Gastrocnemius medialis (tissue), 4 donors: Measurements from ENCODE around the gene PSKH1. TPM values are rescaled to one million over a fixed set of nuclear protein-coding genes. Genes with fewer than 3 reads are reported as not detected.

Experiments used
- ATAC-seq, 2 donors: fragments of 150-250 bp; one replicate each; pipeline ENCODE4 v1.9.1; 2016
- DNase-seq, 2 donors: peaks; one replicate each; pipeline ENCODE4 v3.0.0-alpha.2; 2019
- H3K27ac ChIP-seq, 4 donors: fragments of 200-600 bp; sonication (generic); 1 replicate in 1 of 4; 2 replicates in 3 of 4; pipeline ENCODE4 v1.5.1; 2016 to 2018; ENCODE audit warnings: mild to moderate bottlenecking in 2 of 4, moderate library complexity in 1 of 4
- H3K27me3 ChIP-seq, 3 donors: fragments of 200-600 bp; sonication (generic) in 2 of 3; 1 replicate in 1 of 3; 2 replicates in 2 of 3; pipeline versions ENCODE4 v1.5.1 to v1.6.0; 2016 to 2019; ENCODE audit warnings: mild to moderate bottlenecking in 1 of 3, moderate library complexity in 1 of 3
- H3K36me3 ChIP-seq, 2 donors: fragments of 200-600 bp; sonication (generic) in 1 of 2; one replicate each; pipeline ENCODE4 v1.5.1; 2017 to 2018
- H3K4me1 ChIP-seq, 2 donors: fragments of 200-600 bp; sonication (generic) in 1 of 2; one replicate each; pipeline ENCODE4 v1.5.1; 2016 to 2017; ENCODE audit warnings: mild to moderate bottlenecking in 2 of 2
- H3K4me3 ChIP-seq, 4 donors: fragments of 200-600 bp; sonication (generic) in 3 of 4; 1 replicate in 1 of 4; 2 replicates in 3 of 4; pipeline ENCODE4 v1.5.1; 2016 to 2019; ENCODE audit warnings: mild to moderate bottlenecking in 2 of 4
- H3K9me3 ChIP-seq, 3 donors: fragments of 200-600 bp; sonication (generic) in 2 of 3; 1 replicate in 1 of 3; 2 replicates in 2 of 3; pipeline ENCODE4 v1.5.1; 2016 to 2019
- CTCF ChIP-seq, 5 experiments: fragments of 450-650 bp in 3 of 5; fragments of 200-600 bp in 2 of 5; sonication (generic) in 2 of 5; IDR thresholded peaks in 4 of 5; conservative IDR thresholded peaks in 1 of 5; 1 replicate in 4 of 5; 2 replicates in 1 of 5; pipeline ENCODE4 v1.5.1; 2016 to 2019; ENCODE audit warnings: antibody characterized with exemption in 5 of 5, mild to moderate bottlenecking in 3 of 5, moderate library complexity in 3 of 5
- POLR2A ChIP-seq, 2 donors: fragments of 450-650 bp; IDR thresholded peaks; one replicate each; pipeline ENCODE4 v1.6.1; 2017; ENCODE audit warnings: antibody characterized with exemption in 2 of 2, mild to moderate bottlenecking in 2 of 2, moderate library complexity in 2 of 2
- in situ Hi-C, 4 donors: fragments of 200-750 bp; cut with MboI; loops; one replicate each; pipeline versions ENCODE4 v1.15.0 to v1.8.0; 2017; ENCODE audit warnings: low sequenced_read_pairs in 4 of 4
- intact Hi-C: fragments of 100-400 bp; cut with DNase I; formaldehyde crosslinking; loops from one replicate; pipeline ENCODE4 v1.15.1; 2023; ENCODE audit warnings: low total_unique reads
- total RNA-seq, 4 donors: library from RNA; depleted of rRNA; stranded (reverse); fragments of >200 nt; gene quantifications; one replicate each; pipeline versions ENCODE4 v1.1.0 to v1.2.3, GENCODE V29; 2016

PSKH1 gene
- total RNA-seq, 4 donors from 2014 or later = 4.1 to 12.7 (median 6.9) TPM

- TF ChIP-seq CTCF (IDR thresholded peaks at IDR 0.05 in 4 of 5, conservative IDR thresholded peaks at IDR 0.05 in 1 of 5) = no peak
- TF ChIP-seq POLR2A (IDR thresholded peaks at IDR 0.05) = no peak
- H3K27ac ChIP-seq = peak overlapping the region; percentile 87 to 95 (median 89)
- H3K4me1 ChIP-seq = peaks cover 55 to 58% of the 10 kb centered on the region in 2 donors
- ATAC-seq (no peak), DNase-seq (no peak)
- no peaks in the 10 kb centered on the region for H3K9me3 ChIP-seq
- intact Hi-C loops (loop anchor here (2.0 kb wide), 1 partner anchor 19 kb away; no protein-coding TSS in a partner anchor), in situ Hi-C loops (no loop called here)
- H3K4me3 ChIP-seq = peak overlapping the region; percentile 69 to 80 (median 80)
- no peaks in the 10 kb centered on the region for H3K27me3 ChIP-seq
- H3K36me3 ChIP-seq = no peaks in the 10 kb centered on the region
Measured at GRCh38 chr16:67967183-67967957, 74.3 kb downstream of the PSKH1 start.

DNA sequence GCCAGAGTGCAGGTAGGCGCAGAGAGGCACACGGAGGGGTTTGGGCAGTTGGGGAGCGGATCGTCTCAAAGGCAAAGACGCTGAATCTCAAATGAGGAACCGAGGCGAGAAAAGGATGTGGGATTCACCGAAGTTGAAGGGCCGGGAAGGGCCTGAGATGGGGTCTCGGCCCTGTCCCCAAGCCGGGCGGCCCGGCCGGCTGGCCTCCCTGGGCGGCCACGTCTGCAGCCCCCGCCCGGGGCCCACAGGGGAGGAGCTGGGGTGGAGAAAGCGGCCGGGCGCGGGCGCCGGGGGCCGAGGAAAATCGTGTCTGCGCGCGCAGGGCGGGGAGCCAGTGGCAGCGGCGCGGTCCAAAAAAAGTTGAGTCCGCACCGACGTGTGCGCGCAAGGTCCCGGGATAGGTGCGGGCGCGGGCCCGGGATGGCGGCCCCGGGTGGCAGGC lies 74.9 kb downstream of the PSKH1 start:
- no peaks in the 10 kb centered on the region for H3K9me3 ChIP-seq
- no peaks in the 10 kb centered on the region for H3K27me3 ChIP-seq
- intact Hi-C loops = loop anchor here (2.0 kb wide), 1 partner anchor 19 kb away; no protein-coding TSS in a partner anchor
- no peak for TF ChIP-seq CTCF (IDR thresholded peaks at IDR 0.05 in 4 of 5, conservative IDR thresholded peaks at IDR 0.05 in 1 of 5)
- TF ChIP-seq POLR2A (IDR thresholded peaks at IDR 0.05) = no peak
- peaks cover 49 to 52% of the 10 kb centered on the region in 2 donors for H3K4me1 ChIP-seq
- in situ Hi-C loops = no loop called here
- peak overlapping the region; percentile 69 to 80 (median 80) for H3K4me3 ChIP-seq
- H3K27ac ChIP-seq = peak overlapping the region; percentile 87 to 95 (median 89)
- ATAC-seq (peak; percentile 17 to 19), DNase-seq (no peak)
- H3K36me3 ChIP-seq = no peaks in the 10 kb centered on the region

DNA sequence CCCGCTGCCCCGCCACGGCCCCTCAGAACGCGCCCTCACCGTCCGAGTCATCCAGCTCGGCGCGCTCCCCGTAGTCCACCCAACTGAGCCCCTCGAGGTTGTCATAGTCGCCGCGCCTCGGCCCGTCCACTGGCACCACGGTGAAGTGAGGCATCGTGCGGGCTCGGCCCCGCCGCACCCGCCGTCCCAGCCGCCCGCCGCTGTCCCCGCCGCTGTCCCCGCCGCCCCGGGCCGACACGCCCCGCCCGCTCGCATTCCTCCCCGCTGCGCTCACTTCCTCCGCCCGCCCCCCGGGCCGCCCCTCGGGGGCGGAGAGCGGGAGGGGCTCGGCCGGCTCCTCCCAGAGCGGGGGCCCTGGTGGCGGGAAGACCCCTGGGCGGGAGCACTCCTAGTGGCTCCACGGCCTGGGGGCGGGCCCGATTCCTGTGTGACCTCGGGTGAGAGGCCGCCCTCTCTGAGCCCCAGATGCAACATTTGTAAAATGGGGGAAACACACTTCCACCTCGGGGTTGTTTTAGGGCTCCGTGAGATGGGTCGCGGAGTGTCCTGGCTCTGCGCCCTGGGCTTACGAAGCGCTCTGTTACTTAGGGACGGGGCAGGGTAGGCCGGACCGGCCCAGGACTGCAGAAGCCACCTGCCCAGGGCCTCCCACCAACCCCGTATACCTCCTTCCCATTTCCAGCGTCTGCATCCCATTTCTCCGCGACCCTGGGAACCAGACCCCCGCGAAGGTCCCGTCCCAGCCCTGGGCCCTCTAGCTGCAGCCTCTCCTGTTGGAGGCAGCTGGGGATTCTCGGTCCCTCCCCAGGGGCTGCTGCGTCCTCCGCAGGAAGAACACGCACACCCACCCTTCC lies 75.6 kb downstream of the PSKH1 start, which contains the start of gene SLC12A4:
SLC12A4 (minus strand) TSS at position 238 of the 854 bp plus-strand sequence; CDS start at position 154, 84 bp downstream.
- DNase-seq = peak; percentile 53 to 66
- H3K4me1 ChIP-seq = peaks cover 42 to 46% of the 10 kb centered on the region in 2 donors
- peak within 1 kb of the TSS; percentile 69 to 80 (median 80) for H3K4me3 ChIP-seq
- TF ChIP-seq POLR2A (IDR thresholded peaks at IDR 0.05) (peak; percentile 93 to 94), CTCF (IDR thresholded peaks at IDR 0.05 in 4 of 5, conservative IDR thresholded peaks at IDR 0.05 in 1 of 5) (peak in 1 of 5 experiments; percentile 16)
- peak within 1 kb of the TSS; percentile 87 to 95 (median 89) for H3K27ac ChIP-seq
- H3K9me3 ChIP-seq = no peaks in the 10 kb centered on the region
- no peaks in the 10 kb centered on the region for H3K36me3 ChIP-seq
- intact Hi-C loops = no loop called here
- ATAC-seq = peak; percentile 42 to 62
- H3K27me3 ChIP-seq = no peaks in the 10 kb centered on the region
- in situ Hi-C loops = no loop called here

GRCh38 chr16:67969254-67970039 lies 76.4 kb downstream of the PSKH1 start:
- ATAC-seq = no peak
- intact Hi-C loops (no loop called here), in situ Hi-C loops (no loop called here)
- TF ChIP-seq POLR2A (IDR thresholded peaks at IDR 0.05) (no peak), CTCF (IDR thresholded peaks at IDR 0.05 in 4 of 5, conservative IDR thresholded peaks at IDR 0.05 in 1 of 5) (no peak)
- H3K4me3 ChIP-seq = peak overlapping the region; percentile 69 to 80 (median 80)
- H3K9me3 ChIP-seq = no peaks in the 10 kb centered on the region
- no peaks in the 10 kb centered on the region for H3K27me3 ChIP-seq
- peak overlapping the region; percentile 87 to 95 (median 89) for H3K27ac ChIP-seq
- no peaks in the 10 kb centered on the region for H3K36me3 ChIP-seq
- peaks cover 34 to 37% of the 10 kb centered on the region in 2 donors for H3K4me1 ChIP-seq
- DNase-seq = no peak
